GM19025 (cell line): Measurements from ENCODE around the gene FAM83E.
A peak's percentile ranks its signal among the peaks of the same experiment; 100 is the strongest.

ENCODE experiments used
- ATAC-seq: cut with Tn5 transposase; IDR thresholded peaks from one replicate; pipeline ENCODE4 v1.9.1; 2021; ENCODE audit warnings: mild to moderate bottlenecking, low read depth, moderate library complexity; ENCODE audit not compliant: unreplicated experiment

Gene FAM83E

DNA sequence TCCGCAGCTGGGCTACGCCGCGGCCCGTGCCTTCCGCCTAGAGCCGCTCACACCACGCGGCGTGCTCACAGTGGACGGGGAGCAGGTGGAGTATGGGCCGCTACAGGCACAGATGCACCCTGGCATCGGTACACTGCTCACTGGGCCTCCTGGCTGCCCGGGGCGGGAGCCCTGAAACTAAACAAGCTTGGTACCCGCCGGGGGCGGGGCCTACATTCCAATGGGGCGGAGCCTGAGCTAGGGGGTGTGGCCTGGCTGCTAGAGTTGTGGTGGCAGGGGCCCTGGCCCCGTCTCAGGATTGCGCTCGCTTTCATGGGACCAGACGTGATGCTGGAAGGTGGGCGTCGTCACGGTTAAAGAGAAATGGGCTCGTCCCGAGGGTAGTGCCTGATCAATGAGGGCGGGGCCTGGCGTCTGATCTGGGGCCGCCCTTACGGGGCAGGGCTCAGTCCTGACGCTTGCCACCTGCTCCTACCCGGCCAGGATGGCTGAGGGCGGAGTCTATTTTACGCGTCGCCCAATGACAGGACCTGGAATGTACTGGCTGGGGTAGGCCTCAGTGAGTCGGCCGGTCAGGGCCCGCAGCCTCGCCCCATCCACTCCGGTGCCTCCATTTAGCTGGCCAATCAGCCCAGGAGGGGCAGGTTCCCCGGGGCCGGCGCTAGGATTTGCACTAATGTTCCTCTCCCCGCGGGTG lies 14.9 kb upstream of the FAM83E start:
- ATAC-seq, result no peak

GRCh38 chr19:48629297-48629598 lies 14.4 kb upstream of the FAM83E start:
- no peak for ATAC-seq

DNA sequence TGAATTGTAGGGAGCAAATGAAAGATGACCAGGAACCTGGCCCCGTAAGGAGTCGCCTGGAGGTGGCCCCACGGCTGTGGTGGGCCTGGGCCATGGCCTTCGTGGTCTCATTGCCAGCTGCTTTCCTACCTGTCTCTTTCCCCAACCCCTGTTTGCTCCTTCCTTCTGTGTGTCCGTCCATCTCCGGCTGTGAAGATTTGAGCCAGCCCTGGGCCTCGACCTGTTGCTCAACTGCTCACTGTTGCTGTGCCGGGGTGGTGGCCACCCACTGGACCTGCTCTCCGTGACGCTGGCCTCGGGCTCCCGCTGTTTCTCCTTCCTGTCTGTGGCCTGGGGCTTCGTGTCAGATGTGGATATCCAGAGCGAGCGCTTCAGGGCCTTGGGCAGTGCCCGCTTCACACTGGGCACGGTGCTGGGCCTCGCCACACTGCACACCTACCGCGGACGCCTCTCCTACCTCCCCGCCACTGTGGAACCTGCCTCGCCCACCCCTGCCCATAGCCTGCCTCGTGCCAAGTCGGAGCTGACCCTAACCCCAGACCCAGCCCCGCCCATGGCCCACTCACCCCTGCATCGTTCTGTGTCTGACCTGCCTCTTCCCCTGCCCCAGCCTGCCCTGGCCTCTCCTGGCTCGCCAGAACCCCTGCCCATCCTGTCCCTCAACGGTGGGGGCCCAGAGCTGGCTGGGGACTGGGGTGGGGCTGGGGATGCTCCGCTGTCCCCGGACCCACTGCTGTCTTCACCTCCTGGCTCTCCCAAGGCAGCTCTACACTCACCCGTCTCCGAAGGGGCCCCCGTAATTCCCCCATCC lies 13.8 kb upstream of the FAM83E start:
- ATAC-seq, result no peak

- no peak for ATAC-seq
Measured at GRCh38 chr19:48627865-48628314, 13.0 kb upstream of the FAM83E start.

- no peak for ATAC-seq
Measured at GRCh38 chr19:48627201-48627864, 12.5 kb upstream of the FAM83E start.

DNA sequence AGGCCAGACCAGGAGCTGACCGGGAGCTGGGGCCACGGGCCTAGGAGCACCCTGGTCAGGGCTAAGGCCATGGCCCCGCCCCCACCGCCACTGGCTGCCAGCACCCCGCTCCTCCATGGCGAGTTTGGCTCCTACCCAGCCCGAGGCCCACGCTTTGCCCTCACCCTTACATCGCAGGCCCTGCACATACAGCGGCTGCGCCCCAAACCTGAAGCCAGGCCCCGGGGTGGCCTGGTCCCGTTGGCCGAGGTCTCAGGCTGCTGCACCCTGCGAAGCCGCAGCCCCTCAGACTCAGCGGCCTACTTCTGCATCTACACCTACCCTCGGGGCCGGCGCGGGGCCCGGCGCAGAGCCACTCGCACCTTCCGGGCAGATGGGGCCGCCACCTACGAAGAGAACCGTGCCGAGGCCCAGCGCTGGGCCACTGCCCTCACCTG lies 11.0 kb upstream of the FAM83E start:
- ATAC-seq, result no peak

DNA sequence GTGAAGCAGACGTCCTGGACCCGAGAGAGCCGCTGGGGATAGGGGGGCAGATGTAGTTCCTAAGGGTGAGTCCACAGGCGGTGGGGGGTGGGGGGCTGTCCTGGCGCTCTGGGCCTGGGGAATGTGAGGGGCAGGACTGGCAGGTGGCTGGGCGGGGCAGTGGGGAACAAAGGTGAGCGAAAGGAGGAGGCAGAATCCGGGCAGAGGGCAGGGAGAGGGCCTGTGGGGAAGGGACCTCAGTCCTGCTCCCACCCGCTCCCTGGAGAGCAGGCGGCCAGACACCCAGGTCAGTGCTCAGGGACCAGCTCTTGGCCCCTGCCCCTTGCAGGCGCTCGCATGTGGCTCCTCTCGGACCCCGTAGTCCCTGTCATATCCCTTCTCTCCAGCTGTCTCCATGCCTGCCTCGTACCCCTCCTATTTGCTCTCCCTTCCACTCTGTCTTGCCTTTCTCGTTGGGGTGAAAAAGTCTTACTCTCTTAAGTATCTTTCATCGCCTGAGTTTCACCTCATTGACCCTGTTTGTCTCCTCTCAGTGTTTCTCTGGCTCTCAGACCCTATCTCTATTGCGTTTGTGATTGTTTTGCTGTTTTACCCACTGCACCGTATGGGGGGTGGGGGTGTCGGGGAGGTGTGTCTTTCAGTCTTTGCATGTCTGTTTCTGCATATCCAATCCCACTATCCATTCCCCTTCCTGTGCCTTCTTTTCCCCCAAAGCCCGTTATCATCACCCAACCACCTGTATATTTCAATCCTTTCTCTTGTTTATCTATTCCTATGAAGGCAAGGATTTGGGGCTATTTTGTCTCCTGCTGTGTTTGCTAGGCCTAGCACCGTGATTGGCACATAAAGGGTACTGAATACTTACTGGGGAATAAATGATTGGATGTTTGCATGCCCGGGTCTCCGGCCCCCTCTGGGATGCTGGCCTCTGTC lies 10.2 kb upstream of the FAM83E start:
- no peak for ATAC-seq

- peak; percentile 49 for ATAC-seq
Measured at GRCh38 chr19:48624067-48624594, 9.3 kb upstream of the FAM83E start.

DNA sequence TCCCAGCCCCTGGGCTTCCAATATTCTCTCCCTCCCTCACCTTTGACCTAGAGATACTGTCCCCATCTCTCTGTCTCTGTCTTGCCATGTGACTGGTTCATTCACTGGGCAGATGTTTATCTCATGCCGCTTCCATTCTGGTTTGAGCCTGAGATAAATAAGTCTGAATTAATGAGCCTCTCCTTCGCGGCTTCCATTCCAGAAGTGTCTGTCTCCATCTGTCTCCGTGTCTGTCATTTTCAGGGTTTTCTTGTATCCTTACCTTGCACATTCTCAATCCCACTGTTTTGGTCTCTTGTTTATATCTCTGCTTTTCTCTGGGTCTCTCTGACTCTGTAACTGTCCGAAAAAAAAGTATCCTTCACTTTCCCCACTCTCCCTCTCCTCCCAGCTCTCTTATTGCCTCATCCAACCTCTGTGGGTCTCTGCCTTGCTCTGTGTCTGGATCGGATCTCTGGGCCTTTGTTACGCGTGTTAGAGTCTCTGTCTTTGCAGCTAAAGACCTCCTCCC lies 8.7 kb upstream of the FAM83E start:
- ATAC-seq, result no peak

GRCh38 chr19:48619692-48620585 lies 5.1 kb upstream of the FAM83E start:
- no peak for ATAC-seq

- ATAC-seq, result peak; percentile 79
Measured at GRCh38 chr19:48618916-48619691, 4.2 kb upstream of the FAM83E start, which contains the start of the genes RPL18 and SPHK2. Gene RPL18 (minus strand): TSS chr19:48619178. CDS start chr19:48619143, 35 bp downstream. Gene SPHK2 (plus strand): TSS chr19:48619506. CDS start chr19:48620515, 1,009 bp downstream.

GRCh38 chr19:48618278-48618915 lies 3.5 kb upstream of the FAM83E start:
- no peak for ATAC-seq

- no peak for ATAC-seq
Measured at GRCh38 chr19:48617146-48617937, 2.5 kb upstream of the FAM83E start.

GRCh38 chr19:48616491-48617056 lies 1.7 kb upstream of the FAM83E start:
- ATAC-seq, result no peak

- no peak for ATAC-seq
Measured at GRCh38 chr19:48616041-48616436, 1.2 kb upstream of the FAM83E start.

GRCh38 chr19:48615231-48616040 lies 560 bp upstream of the FAM83E start:
- ATAC-seq, result no peak
